HepG2 (cell line): ENCODE measurements around the gene SRD5A2. TPM values are rescaled to one million over a fixed set of nuclear protein-coding genes. Genes with fewer than 3 reads are reported as not detected.

Source experiments
- ATF7 ChIP-seq, 2 experiments: fragments of 450-650 bp in 1 of 2; sonication (generic) in 1 of 2; formaldehyde crosslinking in 1 of 2; IDR thresholded peaks; 2 replicates each; pipeline versions ENCODE4 v1.4.0 to v1.6.1; 2016 to 2020; ENCODE audit warnings: antibody characterized with exemption in 1 of 2, mild to moderate bottlenecking in 1 of 2, missing genetic modification reagents in 1 of 2
- HNRNPK ChIP-seq: fragments of 200-400 bp; formaldehyde crosslinking; IDR thresholded peaks from 2 replicates; pipeline ENCODE4 v1.6.1; 2018; ENCODE audit warnings: low read length, low read depth, moderate library complexity, mild to moderate bottlenecking; ENCODE audit not compliant: poor library complexity, severe bottlenecking
- MXD3 ChIP-seq: IDR thresholded peaks from 2 replicates; pipeline ENCODE4 v1.6.1; 2016; ENCODE audit warnings: mild to moderate bottlenecking, missing biosample characterization, missing genetic modification reagents
- SMAD1 ChIP-seq: sonication (generic); formaldehyde crosslinking; IDR thresholded peaks from 2 replicates; pipeline ENCODE4 v1.4.0; 2020; ENCODE audit warnings: missing genetic modification reagents, low read depth, mild to moderate bottlenecking, borderline replicate concordance
- ZBTB14 ChIP-seq: sonication (generic); formaldehyde crosslinking; IDR thresholded peaks from 2 replicates; pipeline ENCODE4 v1.4.0; 2020; ENCODE audit warnings: missing genetic modification reagents
- ZFX ChIP-seq: sonication (generic); formaldehyde crosslinking; IDR thresholded peaks from 2 replicates; pipeline ENCODE4 v1.4.0; 2020; ENCODE audit warnings: mild to moderate bottlenecking, low read depth, missing genetic modification reagents, moderate library complexity
- ZNF318 ChIP-seq: sonication (generic); formaldehyde crosslinking; IDR thresholded peaks from 2 replicates; pipeline ENCODE4 v1.4.0; 2020; ENCODE audit warnings: mild to moderate bottlenecking, missing genetic modification reagents
- ZNF747 ChIP-seq: sonication (generic); formaldehyde crosslinking; IDR thresholded peaks from 2 replicates; pipeline ENCODE4 v1.8.1; 2023; ENCODE audit warnings: missing genetic modification reagents, mild to moderate bottlenecking, borderline replicate concordance
- ZNF883 ChIP-seq: sonication (generic); formaldehyde crosslinking; IDR thresholded peaks from 2 replicates; pipeline ENCODE4 v1.5.1; 2020; ENCODE audit warnings: mild to moderate bottlenecking, missing genetic modification reagents; ENCODE audit errors: not compliant biosample characterization
- polyA plus RNA-seq, 8 experiments: library from polyadenylated mRNA; depleted of rRNA in 3 of 8; stranded (reverse) in 7 of 8; unstranded in 1 of 8; fragments of >200 nt; fragmentation: Illumina TruSeq in 4 of 8; extraction: Trizol in 4 of 8; gene quantifications; 2 replicates each; pipeline versions ENCODE4 v1.2.1 to v1.2.3, GENCODE V29; 2011 to 2016; ENCODE audit warnings: low read depth in 4 of 8, missing spikeins in 1 of 8, mixed read lengths in 1 of 8; ENCODE audit not compliant: insufficient read depth in 1 of 8
- total RNA-seq, 5 experiments: library from RNA; depleted of rRNA; stranded (reverse); fragments of >200 nt; fragmentation: Illumina TruSeq; extraction: Trizol; gene quantifications; 2 replicates each; pipeline ENCODE4 v1.2.3, GENCODE V29; 2016; ENCODE audit warnings: low read depth in 1 of 5

SRD5A2 gene
- total and polyA plus RNA-seq, 2 of the 13 experiments (the other 11 are each of a cell fraction or from before 2014, with no cell fraction given): 0.01 TPM; not detected in 1

GRCh38 chr2:31523871-31524492 lies 56.8 kb downstream of the SRD5A2 start (continued):
- TF ChIP-seq HNRNPK: no peak
- no peak for TF ChIP-seq ZNF318 (CRISPR knock-in tag)
- TF ChIP-seq ZFX (CRISPR knock-in tag): no peak
- TF ChIP-seq ZNF747 (CRISPR knock-in tag): no peak
- no peak for TF ChIP-seq ATF7 (IDR thresholded peaks at IDR 0.05)
- TF ChIP-seq ATF7 (CRISPR knock-in tag; IDR thresholded peaks at IDR 0.05): no peak
- TF ChIP-seq ZNF883 (CRISPR knock-in tag): no peak
- TF ChIP-seq SMAD1: no peak
- no peak for TF ChIP-seq ZBTB14 (CRISPR knock-in tag)
- TF ChIP-seq MXD3: no peak
